Measurements from ENCODE around the gene ARMC5. TPM values are rescaled to one million over a fixed set of nuclear protein-coding genes. Genes with fewer than 3 reads are reported as not detected.

Gene ARMC5
- total RNA-seq, 1 experiment from 2014 or later, result 11.8 TPM

- Histone ChIP-seq H3K9ac (ENCODE audit: low read length) (no peak overlapping the region), H3K79me2 (ENCODE audit: insufficient read depth, low read length) (no peaks in the 10 kb centered on the region), H3K4me3 (replicated peaks in 1 of 2; ENCODE audit: low read depth in 1 of 2, low read length in 2 of 2) (no peak overlapping the region), H2AFZ (ENCODE audit: low read depth, low read length, poor library complexity, severe bottlenecking) (no peak overlapping the region), H3K4me1 (ENCODE audit: control insufficient read depth in 1 of 2, insufficient read depth in 2 of 2, low read length in 2 of 2) (peaks cover 0 to 4% of the 10 kb centered on the region in 2 experiments; a peak in 2 of 4 replicates), H4K20me1 (ENCODE audit: insufficient read depth) (no peaks in the 10 kb centered on the region), H3K4me2 (ENCODE audit: low read length) (no peak overlapping the region), H3K36me3 (ENCODE audit: control insufficient read depth in 1 of 2, insufficient read depth in 2 of 2, low read length in 2 of 2) (no peaks in the 10 kb centered on the region), H3K9me3 (ENCODE audit: control insufficient read depth in 1 of 2, insufficient read depth in 1 of 2, low read depth in 1 of 2, low read length in 2 of 2) (no peaks in the 10 kb centered on the region), H3K27ac (ENCODE audit: low read depth, low read length) (no peak overlapping the region), H3K9me2 (ENCODE audit: insufficient read depth) (no peaks in the 10 kb centered on the region), H3K27me3 (ENCODE audit: insufficient read depth, low read length) (no peaks in the 10 kb centered on the region)
- intact Hi-C loops (cut with micrococcal nuclease), result no loop called here
- ChIA-PET RAD21 (ENCODE audit: low non-redundant PET in 1 of 2, low total read pairs in 2 of 2, uncharacterized antibody in 2 of 2, unreplicated experiment in 2 of 2) (no interaction called here), CTCF (no interaction called here), POLR2A (no interaction called here)
- TF ChIP-seq CBX3 (IDR thresholded peaks at IDR 0.05; ENCODE audit: low read depth), result no peak
- TF ChIP-seq ELF1 (IDR thresholded peaks at IDR 0.05; ENCODE audit: borderline replicate concordance, low read depth), result no peak
- no peak for TF ChIP-seq POLR2AphosphoS5 (IDR thresholded peaks at IDR 0.05; ENCODE audit: low read depth, low read length)
- TF ChIP-seq YY1 (IDR thresholded peaks at IDR 0.05; ENCODE audit: extremely low read depth, insufficient replicate concordance, low read depth, low read length), result no peak
- TF ChIP-seq, protein P1, sequence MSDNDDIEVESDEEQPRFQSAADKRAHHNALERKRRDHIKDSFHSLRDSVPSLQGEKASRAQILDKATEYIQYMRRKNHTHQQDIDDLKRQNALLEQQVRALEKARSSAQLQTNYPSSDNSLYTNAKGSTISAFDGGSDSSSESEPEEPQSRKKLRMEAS (IDR thresholded peaks at IDR 0.05), result no peak
- no peak for TF ChIP-seq EGR1 (IDR thresholded peaks at IDR 0.05; ENCODE audit: low read depth)
- no peak for TF ChIP-seq RAD21 (IDR thresholded peaks at IDR 0.05; ENCODE audit: low read depth)
- TF ChIP-seq SRF (IDR thresholded peaks at IDR 0.05; ENCODE audit: low read depth), result no peak
- TF ChIP-seq TCF7L2 (IDR thresholded peaks at IDR 0.05; ENCODE audit: borderline replicate concordance, extremely low read depth, insufficient read depth, insufficient read length), result no peak
- TF ChIP-seq CEBPB (IDR thresholded peaks at IDR 0.05; ENCODE audit: low read depth), result no peak
- ATAC-seq, result no peak
- no peak for DNase-seq (ENCODE audit: low read depth, low spot score)
- no TSS peak for BruUV-seq (replicated peaks)
These were observed 44.6 kb upstream of the ARMC5 start for GRCh38 chr16:31414706-31415105.

DNA sequence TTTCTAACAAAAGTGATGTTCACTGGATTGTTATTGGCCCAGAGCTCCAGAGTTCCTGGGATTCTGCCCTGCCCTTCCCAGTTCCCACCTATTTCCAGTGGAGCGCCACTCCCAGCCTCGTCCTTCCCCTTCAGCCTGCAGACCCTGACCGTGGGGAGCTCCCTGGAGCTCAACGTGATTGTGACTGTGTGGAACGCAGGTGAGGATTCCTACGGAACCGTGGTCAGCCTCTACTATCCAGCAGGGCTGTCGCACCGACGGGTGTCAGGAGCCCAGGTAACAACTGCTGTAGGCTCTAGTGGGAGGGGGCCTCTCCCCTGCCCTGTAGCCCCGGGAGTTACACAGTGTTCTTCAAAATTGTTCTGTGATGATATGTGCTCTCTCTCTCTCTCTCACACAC lies 42.9 kb upstream of the ARMC5 start:
- intact Hi-C loops (cut with micrococcal nuclease), result no loop called here
- no peaks in the 10 kb centered on the region for H3K9me2 ChIP-seq (ENCODE audit: insufficient read depth)
- no TSS peak for BruUV-seq (replicated peaks)
- no peaks in the 10 kb centered on the region for H4K20me1 ChIP-seq (ENCODE audit: insufficient read depth)
- no peak overlapping the region for H3K4me2 ChIP-seq (ENCODE audit: low read length)
- H3K27ac ChIP-seq (ENCODE audit: low read depth, low read length), result no peak overlapping the region
- peaks cover 3% of the 10 kb centered on the region; the same call in 1 of the 2 replicates for H3K27me3 ChIP-seq (ENCODE audit: insufficient read depth, low read length)
- no peak overlapping the region for H3K9ac ChIP-seq (ENCODE audit: low read length)
- H3K4me3 ChIP-seq (replicated peaks in 1 of 2; ENCODE audit: low read depth in 1 of 2, low read length in 2 of 2), result no peak overlapping the region
- no peak overlapping the region for H2AFZ ChIP-seq (ENCODE audit: low read depth, low read length, poor library complexity, severe bottlenecking)
- ATAC-seq (no peak), DNase-seq (ENCODE audit: low read depth, low spot score) (no peak)
- H3K4me1 ChIP-seq (ENCODE audit: control insufficient read depth in 1 of 2, insufficient read depth in 2 of 2, low read length in 2 of 2), result no peaks in the 10 kb centered on the region
- CTCF ChIA-PET, result no interaction called here
- POLR2A ChIA-PET, result no interaction called here
- H3K9me3 ChIP-seq (ENCODE audit: control insufficient read depth in 1 of 2, insufficient read depth in 1 of 2, low read depth in 1 of 2, low read length in 2 of 2), result no peaks in the 10 kb centered on the region
- RAD21 ChIA-PET (ENCODE audit: low non-redundant PET in 1 of 2, low total read pairs in 2 of 2, uncharacterized antibody in 2 of 2, unreplicated experiment in 2 of 2), result no interaction called here
- H3K79me2 ChIP-seq (ENCODE audit: insufficient read depth, low read length), result no peaks in the 10 kb centered on the region
- no peaks in the 10 kb centered on the region for H3K36me3 ChIP-seq (ENCODE audit: control insufficient read depth in 1 of 2, insufficient read depth in 2 of 2, low read length in 2 of 2)
- TF ChIP-seq EGR1 (IDR thresholded peaks at IDR 0.05; ENCODE audit: low read depth) (no peak), REST (IDR thresholded peaks at IDR 0.05; ENCODE audit: low read depth) (no peak), EZH2 (IDR thresholded peaks at IDR 0.05) (no peak), ATF3 (IDR thresholded peaks at IDR 0.05) (no peak), EZH2phosphoT487 (IDR thresholded peaks at IDR 0.05; ENCODE audit: borderline replicate concordance) (no peak), SP1 (IDR thresholded peaks at IDR 0.05; ENCODE audit: low read depth) (no peak), POLR2AphosphoS5 (IDR thresholded peaks at IDR 0.05; ENCODE audit: low read depth, low read length) (no peak), TCF7L2 (IDR thresholded peaks at IDR 0.05; ENCODE audit: borderline replicate concordance, extremely low read depth, insufficient read depth, insufficient read length) (no peak), YY1 (IDR thresholded peaks at IDR 0.05; ENCODE audit: extremely low read depth, insufficient replicate concordance, low read depth, low read length) (no peak), JUND (IDR thresholded peaks at IDR 0.05) (no peak), CEBPB (IDR thresholded peaks at IDR 0.05; ENCODE audit: low read depth) (no peak), ZFX (IDR thresholded peaks at IDR 0.05) (no peak), ELF1 (IDR thresholded peaks at IDR 0.05; ENCODE audit: borderline replicate concordance, low read depth) (no peak), POLR2A (IDR thresholded peaks at IDR 0.05; ENCODE audit: borderline replicate concordance, extremely low read depth, insufficient read depth, insufficient read length) (no peak)
- TF ChIP-seq, protein P1 (IDR thresholded peaks at IDR 0.05), result no peak

All from HCT116 (cell line).